ENCODE measurements around the gene KCNN3.

DNA sequence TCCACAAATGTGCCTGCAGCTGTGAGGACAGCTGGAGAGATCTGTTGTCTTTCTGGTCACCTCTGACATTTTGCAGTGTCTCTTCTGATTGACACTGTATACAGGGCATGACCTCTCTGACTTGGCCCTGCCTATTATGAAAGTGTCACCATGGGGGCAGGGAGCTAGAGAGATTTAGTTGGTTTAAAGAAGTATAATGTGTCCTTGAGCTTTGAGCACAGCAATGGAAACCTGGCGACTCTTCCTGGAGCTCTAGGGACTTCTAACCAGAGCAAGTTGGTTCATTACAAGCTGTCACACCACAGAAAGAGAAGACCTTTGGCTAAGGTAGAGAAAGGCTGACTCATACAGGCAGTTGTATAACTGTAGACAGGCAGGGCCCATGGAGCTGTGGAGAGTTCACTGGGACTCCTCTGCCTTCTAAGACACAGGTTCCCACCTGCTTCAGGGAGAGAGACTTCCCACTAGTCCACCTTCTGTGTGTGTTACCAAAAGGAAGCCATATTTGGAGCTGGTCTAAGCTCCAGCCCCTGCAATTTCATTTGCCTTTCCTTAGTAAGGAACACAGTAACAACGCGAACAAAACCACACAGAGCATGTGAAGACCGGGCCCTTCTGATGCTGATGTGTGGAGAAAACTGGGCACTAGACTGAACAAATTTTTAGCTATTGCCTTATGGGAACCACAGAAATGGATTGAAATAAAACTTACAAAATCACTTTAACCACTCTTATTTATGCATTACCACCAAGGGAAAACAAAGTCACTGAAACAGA is 171.6 kb downstream of the KCNN3 start:
- TF ChIP-seq ZNF23 (tag by site-specific recombination; IDR thresholded peaks at IDR 0.05; ENCODE audit: borderline replicate concordance) (no peak), ZNF214 (tag by site-specific recombination; IDR thresholded peaks at IDR 0.05; ENCODE audit: borderline replicate concordance) (no peak)
- TF ChIP-seq, protein P1, sequence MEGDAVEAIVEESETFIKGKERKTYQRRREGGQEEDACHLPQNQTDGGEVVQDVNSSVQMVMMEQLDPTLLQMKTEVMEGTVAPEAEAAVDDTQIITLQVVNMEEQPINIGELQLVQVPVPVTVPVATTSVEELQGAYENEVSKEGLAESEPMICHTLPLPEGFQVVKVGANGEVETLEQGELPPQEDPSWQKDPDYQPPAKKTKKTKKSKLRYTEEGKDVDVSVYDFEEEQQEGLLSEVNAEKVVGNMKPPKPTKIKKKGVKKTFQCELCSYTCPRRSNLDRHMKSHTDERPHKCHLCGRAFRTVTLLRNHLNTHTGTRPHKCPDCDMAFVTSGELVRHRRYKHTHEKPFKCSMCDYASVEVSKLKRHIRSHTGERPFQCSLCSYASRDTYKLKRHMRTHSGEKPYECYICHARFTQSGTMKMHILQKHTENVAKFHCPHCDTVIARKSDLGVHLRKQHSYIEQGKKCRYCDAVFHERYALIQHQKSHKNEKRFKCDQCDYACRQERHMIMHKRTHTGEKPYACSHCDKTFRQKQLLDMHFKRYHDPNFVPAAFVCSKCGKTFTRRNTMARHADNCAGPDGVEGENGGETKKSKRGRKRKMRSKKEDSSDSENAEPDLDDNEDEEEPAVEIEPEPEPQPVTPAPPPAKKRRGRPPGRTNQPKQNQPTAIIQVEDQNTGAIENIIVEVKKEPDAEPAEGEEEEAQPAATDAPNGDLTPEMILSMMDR (tag by site-specific recombination; IDR thresholded peaks at IDR 0.05), result no peak
